Thyroid gland (tissue), 4 donors: ENCODE measurements around the gene XRCC5. TPM values are rescaled to one million over a fixed set of nuclear protein-coding genes. Genes with fewer than 3 reads are reported as not detected.
"Not testable (repeated sequence)": the region's sequence is repeated elsewhere in the genome, so short reads cannot be mapped to it uniquely, and the experiment has no call there.

Experiments used
- DNase-seq, 2 donors: peaks; one replicate each; pipeline ENCODE4 v3.0.0-alpha.2; 2019
- H3K27ac ChIP-seq, 3 donors: fragments of 200-600 bp; sonication (generic); 1 replicate in 2 of 3; 2 replicates in 1 of 3; pipeline ENCODE4 v1.5.1; 2016 to 2019; ENCODE audit warnings: mild to moderate bottlenecking in 1 of 3, moderate library complexity in 1 of 3
- H3K27me3 ChIP-seq: fragments of 200-600 bp; sonication (generic); one replicate; pipeline ENCODE4 v1.5.1; 2019
- H3K36me3 ChIP-seq, 2 donors: fragments of 200-600 bp; sonication (generic); one replicate each; pipeline ENCODE4 v1.5.1; 2016 to 2019
- H3K4me1 ChIP-seq, 2 donors: fragments of 200-600 bp; sonication (generic); one replicate each; pipeline ENCODE4 v1.5.1; 2017 to 2019
- H3K4me3 ChIP-seq, 3 donors: fragments of 200-600 bp; sonication (generic); replicated peaks in 1 of 3; 1 replicate in 2 of 3; 2 replicates in 1 of 3; pipeline ENCODE4 v1.5.1; 2016; ENCODE audit warnings: mild to moderate bottlenecking in 1 of 3
- H3K9me3 ChIP-seq: fragments of 200-600 bp; sonication (generic); one replicate; pipeline ENCODE4 v1.5.1; 2017
- POLR2A ChIP-seq, 2 donors: fragments of 450-650 bp; IDR thresholded peaks; one replicate each; pipeline ENCODE4 v1.6.1; 2017; ENCODE audit warnings: antibody characterized with exemption in 2 of 2, mild to moderate bottlenecking in 2 of 2, moderate library complexity in 1 of 2
- WGBS, 2 donors: methylation state at CpG; one replicate each; pipeline ENCODE4 v1.1.5; 2017; 5-methylcytosine and 5-hydroxymethylcytosine counted together
- intact Hi-C: fragments of 100-400 bp; cut with DNase I; formaldehyde crosslinking; loops from one replicate; pipeline ENCODE4 v1.15.1; 2023
- total RNA-seq, 4 donors: library from RNA; depleted of rRNA; stranded (reverse); fragments of >200 nt; gene quantifications; one replicate each; pipeline ENCODE4 v1.2.3, GENCODE V29; 2016
- TF ChIP-seq, protein P1 (sequence below), 6 experiments: fragments of 200-600 bp in 3 of 6; fragments of 450-650 bp in 3 of 6; sonication (generic) in 3 of 6; IDR thresholded peaks; one replicate each; pipeline ENCODE4 v1.5.1; 2016 to 2019; ENCODE audit warnings: antibody characterized with exemption in 6 of 6, mild to moderate bottlenecking in 2 of 6, inconsistent platforms in 1 of 6, moderate library complexity in 1 of 6

The XRCC5 gene
- total RNA-seq, 4 donors from 2014 or later, result 185 to 240 (median 216) TPM

DNA sequence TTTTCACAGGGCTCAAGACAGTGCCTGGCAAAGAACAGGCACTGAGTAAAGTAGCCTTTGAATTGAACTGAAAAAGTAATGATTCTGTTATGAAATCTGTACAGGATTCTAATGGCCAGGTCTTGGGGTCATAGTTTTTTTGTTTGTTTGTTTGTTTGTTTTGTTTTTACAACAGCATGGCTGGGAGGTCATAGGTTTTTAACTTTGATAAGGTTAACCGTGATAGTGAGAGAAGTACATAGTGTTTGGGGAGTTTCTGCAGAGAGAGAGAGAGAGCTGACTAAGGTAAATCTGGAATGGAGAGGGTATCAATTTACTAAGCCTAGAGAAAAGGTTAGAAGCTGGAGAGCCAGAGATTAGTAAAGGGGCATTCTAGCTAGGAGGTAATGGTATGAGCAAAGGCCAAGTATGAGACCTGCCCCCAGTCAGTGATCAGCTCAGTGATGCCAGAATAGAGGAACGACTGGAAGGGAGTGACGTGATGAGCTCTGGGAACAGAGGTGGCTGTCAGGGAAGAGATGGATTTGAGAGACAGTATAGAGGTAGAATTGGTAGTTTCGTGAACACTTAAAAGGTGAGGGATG, 25.9 kb downstream of the XRCC5 start:
- no peak overlapping the region for H3K4me3 ChIP-seq
- H3K4me1 ChIP-seq, result no peaks in the 10 kb centered on the region
- no peaks in the 10 kb centered on the region for H3K27me3 ChIP-seq
- H3K36me3 ChIP-seq, result peaks cover 60 to 74% of the 10 kb centered on the region in 2 donors
- intact Hi-C loops, result no loop called here
- no peaks in the 10 kb centered on the region for H3K9me3 ChIP-seq
- TF ChIP-seq POLR2A (IDR thresholded peaks at IDR 0.05), result no peak
- TF ChIP-seq, protein P1, sequence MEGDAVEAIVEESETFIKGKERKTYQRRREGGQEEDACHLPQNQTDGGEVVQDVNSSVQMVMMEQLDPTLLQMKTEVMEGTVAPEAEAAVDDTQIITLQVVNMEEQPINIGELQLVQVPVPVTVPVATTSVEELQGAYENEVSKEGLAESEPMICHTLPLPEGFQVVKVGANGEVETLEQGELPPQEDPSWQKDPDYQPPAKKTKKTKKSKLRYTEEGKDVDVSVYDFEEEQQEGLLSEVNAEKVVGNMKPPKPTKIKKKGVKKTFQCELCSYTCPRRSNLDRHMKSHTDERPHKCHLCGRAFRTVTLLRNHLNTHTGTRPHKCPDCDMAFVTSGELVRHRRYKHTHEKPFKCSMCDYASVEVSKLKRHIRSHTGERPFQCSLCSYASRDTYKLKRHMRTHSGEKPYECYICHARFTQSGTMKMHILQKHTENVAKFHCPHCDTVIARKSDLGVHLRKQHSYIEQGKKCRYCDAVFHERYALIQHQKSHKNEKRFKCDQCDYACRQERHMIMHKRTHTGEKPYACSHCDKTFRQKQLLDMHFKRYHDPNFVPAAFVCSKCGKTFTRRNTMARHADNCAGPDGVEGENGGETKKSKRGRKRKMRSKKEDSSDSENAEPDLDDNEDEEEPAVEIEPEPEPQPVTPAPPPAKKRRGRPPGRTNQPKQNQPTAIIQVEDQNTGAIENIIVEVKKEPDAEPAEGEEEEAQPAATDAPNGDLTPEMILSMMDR (IDR thresholded peaks at IDR 0.05), result no peak
- WGBS, 2 donors, result 95 to 96% methylated on average over 4 of the region's 4 CpGs
- H3K27ac ChIP-seq, result no peak overlapping the region
- DNase-seq, result no peak

DNA sequence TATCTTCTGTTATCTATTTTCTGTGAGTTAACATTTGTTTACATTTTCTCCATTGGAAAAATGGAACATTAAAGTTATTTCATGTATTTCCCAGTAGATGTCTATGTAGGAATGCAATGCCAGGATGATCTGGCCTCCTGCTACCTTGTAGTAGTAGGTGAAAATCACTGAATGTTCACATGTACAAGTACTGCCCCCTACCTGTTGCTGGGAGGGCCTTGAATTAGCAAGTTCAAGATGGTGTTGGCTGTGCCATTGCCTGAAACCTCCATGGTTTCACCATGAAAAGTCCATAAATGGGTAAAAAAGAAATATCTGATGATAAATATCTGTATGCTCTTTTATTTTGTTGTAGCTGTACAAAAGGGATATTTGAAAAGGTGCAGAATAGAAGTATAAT, 30.7 kb downstream of the XRCC5 start:
- H3K4me1 ChIP-seq, result peaks cover 0 to 4% of the 10 kb centered on the region in 2 donors
- DNase-seq, result peak; percentile 21 to 31
- H3K9me3 ChIP-seq, result no peaks in the 10 kb centered on the region
- no peak for TF ChIP-seq POLR2A (IDR thresholded peaks at IDR 0.05)
- TF ChIP-seq, protein P1 (IDR thresholded peaks at IDR 0.05), result peak in 3 of 6 experiments; percentile 19 to 42 (median 37)
- no peak overlapping the region for H3K27ac ChIP-seq
- peaks cover 55 to 66% of the 10 kb centered on the region in 2 donors for H3K36me3 ChIP-seq
- intact Hi-C loops, result no loop called here
- H3K4me3 ChIP-seq, result no peak overlapping the region
- H3K27me3 ChIP-seq, result no peaks in the 10 kb centered on the region

DNA sequence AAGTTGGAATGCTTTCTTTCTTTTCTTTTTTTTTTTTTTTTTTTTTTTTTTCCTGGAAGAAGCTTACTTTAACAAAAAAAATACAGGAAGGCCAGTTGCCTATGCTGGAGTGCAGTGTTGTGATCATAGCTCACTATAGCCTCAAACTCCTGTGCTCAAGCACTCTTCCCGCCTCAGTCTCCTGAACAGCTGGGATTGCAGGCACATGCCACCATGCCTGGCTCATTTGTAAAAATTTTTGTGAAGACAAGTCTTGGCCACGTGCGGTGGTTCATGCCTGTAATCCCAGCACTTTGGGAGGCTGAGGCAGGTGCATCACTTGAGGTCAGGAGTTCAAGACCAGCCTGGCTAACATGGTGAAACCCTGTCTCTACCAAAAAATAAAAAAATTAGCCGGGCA, 32.4 kb downstream of the XRCC5 start:
- H3K27ac ChIP-seq, H3K4me1 ChIP-seq, DNase-seq, H3K9me3 ChIP-seq, intact Hi-C loops, H3K27me3 ChIP-seq, H3K4me3 ChIP-seq: not testable (repeated sequence)
- WGBS, 2 donors, result 81 to 85% methylated on average over 4 of the region's 4 CpGs
- peaks cover 56 to 69% of the 10 kb centered on the region in 2 donors for H3K36me3 ChIP-seq

- WGBS, 2 donors, result 94 to 97% methylated on average over 1 of the region's 1 CpG
- intact Hi-C loops, result no loop called here
- Histone ChIP-seq H3K9me3 (no peaks in the 10 kb centered on the region), H3K27ac (no peak overlapping the region), H3K4me3 (no peak overlapping the region), H3K4me1 (peaks cover 0 to 4% of the 10 kb centered on the region in 2 donors), H3K36me3 (peaks cover 47 to 63% of the 10 kb centered on the region in 2 donors), H3K27me3 (no peaks in the 10 kb centered on the region)
- TF ChIP-seq, protein P1 (IDR thresholded peaks at IDR 0.05), result no peak
- no peak for TF ChIP-seq POLR2A (IDR thresholded peaks at IDR 0.05)
- DNase-seq, result no peak
These were observed 33.4 kb downstream of the XRCC5 start for GRCh38 chr2:216142540-216142939.

DNA sequence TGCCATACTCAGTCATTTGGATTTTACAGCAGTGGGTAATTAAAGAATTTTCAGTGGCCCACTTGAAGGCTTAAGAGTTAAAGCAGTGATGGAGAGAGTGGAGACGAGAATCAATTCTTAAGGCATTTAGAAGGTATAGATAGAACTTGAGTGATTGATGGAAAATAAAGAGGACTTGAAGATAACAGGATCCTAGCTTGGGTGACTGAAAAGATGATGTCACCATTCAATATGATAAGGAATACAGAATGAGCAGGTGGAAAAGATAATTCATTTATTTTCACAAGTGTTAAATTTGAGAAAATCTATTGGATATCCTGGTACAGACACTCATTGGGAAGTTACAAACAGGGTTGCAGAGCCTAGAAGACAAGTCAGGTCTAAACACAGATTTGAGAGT, 35.2 kb downstream of the XRCC5 start:
- intact Hi-C loops, result no loop called here
- Histone ChIP-seq H3K27ac (no peak overlapping the region), H3K27me3 (no peaks in the 10 kb centered on the region), H3K9me3 (no peaks in the 10 kb centered on the region), H3K4me1 (peaks cover 0 to 4% of the 10 kb centered on the region in 2 donors), H3K4me3 (no peak overlapping the region), H3K36me3 (peaks cover 45 to 58% of the 10 kb centered on the region in 2 donors)
- whole genome bisulfite sequencing, 2 donors, result 94 to 95% methylated on average over 1 of the region's 1 CpG
- no peak for TF ChIP-seq POLR2A (IDR thresholded peaks at IDR 0.05)
- no peak for DNase-seq

DNA sequence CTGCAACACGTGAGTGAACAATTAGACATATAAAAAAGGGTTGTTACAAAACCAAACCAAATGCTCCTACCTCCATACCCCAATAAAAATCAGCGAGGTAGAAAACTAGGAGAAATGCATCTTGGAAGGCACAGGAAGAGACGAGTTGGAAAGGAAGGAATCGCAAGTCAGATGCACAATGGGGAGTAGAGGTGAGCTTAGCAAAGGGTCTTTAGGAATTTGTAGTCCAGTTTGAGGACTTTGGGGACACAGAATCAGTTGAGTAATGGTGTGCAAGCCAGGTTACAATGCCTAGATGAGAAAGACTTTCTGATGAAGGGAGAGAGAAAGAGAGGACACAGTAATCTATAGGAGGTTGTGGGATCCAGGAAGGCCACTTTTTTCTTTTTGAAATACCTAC, 35.7 kb downstream of the XRCC5 start:
- intact Hi-C loops, result no loop called here
- WGBS, 2 donors, result 92 to 95% methylated on average over 4 of the region's 4 CpGs
- Histone ChIP-seq H3K9me3 (no peaks in the 10 kb centered on the region), H3K36me3 (peaks cover 45 to 61% of the 10 kb centered on the region in 2 donors), H3K4me3 (no peak overlapping the region), H3K4me1 (peaks cover 0 to 4% of the 10 kb centered on the region in 2 donors), H3K27ac (no peak overlapping the region), H3K27me3 (no peaks in the 10 kb centered on the region)
- no peak for DNase-seq
- no peak for TF ChIP-seq POLR2A (IDR thresholded peaks at IDR 0.05)
- TF ChIP-seq, protein P1 (IDR thresholded peaks at IDR 0.05), result no peak
